ENCODE data around the gene SOWAHA.

The SOWAHA gene

GRCh38 chr5:132812781-132813598 lies at the start of gene SOWAHA:
Gene SOWAHA, plus strand, starts transcription at chr5:132813302. Its CDS starts 320 bp downstream, at chr5:132813622.
- in situ Hi-C loops (cut with MboI; ENCODE audit: low sequenced_read_pairs): no loop called here

- in situ Hi-C loops (cut with MboI; ENCODE audit: low sequenced_read_pairs): no loop called here
Observed at GRCh38 chr5:132764051-132764450, 49.1 kb upstream of the SOWAHA start.

GRCh38 chr5:132764671-132765238 lies 48.3 kb upstream of the SOWAHA start:
- in situ Hi-C loops (cut with MboI; ENCODE audit: low sequenced_read_pairs): no loop called here

- in situ Hi-C loops (cut with MboI; ENCODE audit: low sequenced_read_pairs): no loop called here
Observed at GRCh38 chr5:132765311-132766019, 47.6 kb upstream of the SOWAHA start.

GRCh38 chr5:132766020-132766805 lies 46.9 kb upstream of the SOWAHA start:
- in situ Hi-C loops (cut with MboI; ENCODE audit: low sequenced_read_pairs): no loop called here

- in situ Hi-C loops (cut with MboI; ENCODE audit: low sequenced_read_pairs): no loop called here
Observed at GRCh38 chr5:132766806-132767055, 46.4 kb upstream of the SOWAHA start.

- in situ Hi-C loops (cut with MboI; ENCODE audit: low sequenced_read_pairs): no loop called here
Observed at GRCh38 chr5:132767150-132767549, 46.0 kb upstream of the SOWAHA start.

GRCh38 chr5:132768485-132768868 lies 44.6 kb upstream of the SOWAHA start:
- in situ Hi-C loops (cut with MboI; ENCODE audit: low sequenced_read_pairs): no loop called here

GRCh38 chr5:132770476-132771159 lies 42.5 kb upstream of the SOWAHA start:
- in situ Hi-C loops (cut with MboI; ENCODE audit: low sequenced_read_pairs): no loop called here

- in situ Hi-C loops (cut with MboI; ENCODE audit: low sequenced_read_pairs): no loop called here
Observed at GRCh38 chr5:132771503-132771998, 41.6 kb upstream of the SOWAHA start.

- in situ Hi-C loops (cut with MboI; ENCODE audit: low sequenced_read_pairs): no loop called here
Observed at GRCh38 chr5:132772291-132773070, 40.6 kb upstream of the SOWAHA start.

GRCh38 chr5:132773114-132773513 lies 40.0 kb upstream of the SOWAHA start:
- in situ Hi-C loops (cut with MboI; ENCODE audit: low sequenced_read_pairs): no loop called here

- in situ Hi-C loops (cut with MboI; ENCODE audit: low sequenced_read_pairs): no loop called here
Observed at GRCh38 chr5:132773601-132774355, 39.3 kb upstream of the SOWAHA start.

GRCh38 chr5:132774406-132774805 lies 38.7 kb upstream of the SOWAHA start:
- in situ Hi-C loops (cut with MboI; ENCODE audit: low sequenced_read_pairs): no loop called here

- in situ Hi-C loops (cut with MboI; ENCODE audit: low sequenced_read_pairs): no loop called here
Observed at GRCh38 chr5:132774896-132775295, 38.2 kb upstream of the SOWAHA start.

- in situ Hi-C loops (cut with MboI; ENCODE audit: low sequenced_read_pairs): no loop called here
Observed at GRCh38 chr5:132775476-132775961, 37.6 kb upstream of the SOWAHA start.

GRCh38 chr5:132776131-132776937 lies 36.8 kb upstream of the SOWAHA start:
- in situ Hi-C loops (cut with MboI; ENCODE audit: low sequenced_read_pairs): no loop called here

- in situ Hi-C loops (cut with MboI; ENCODE audit: low sequenced_read_pairs): no loop called here
Observed at GRCh38 chr5:132776938-132777208, 36.2 kb upstream of the SOWAHA start.

Measured in HL-60/S4 treated with retinoic acid at 250 ng/mL for 4 days and 3 days (cell line).